ENCODE measurements around the gene SLC12A3. TPM values are rescaled to one million over a fixed set of nuclear protein-coding genes. Genes with fewer than 3 reads are reported as not detected.

The SLC12A3 gene
- total RNA-seq, 3 donors from 2014 or later (not counting 1 experiment from before 2014, with no cell fraction given): not detected

DNA sequence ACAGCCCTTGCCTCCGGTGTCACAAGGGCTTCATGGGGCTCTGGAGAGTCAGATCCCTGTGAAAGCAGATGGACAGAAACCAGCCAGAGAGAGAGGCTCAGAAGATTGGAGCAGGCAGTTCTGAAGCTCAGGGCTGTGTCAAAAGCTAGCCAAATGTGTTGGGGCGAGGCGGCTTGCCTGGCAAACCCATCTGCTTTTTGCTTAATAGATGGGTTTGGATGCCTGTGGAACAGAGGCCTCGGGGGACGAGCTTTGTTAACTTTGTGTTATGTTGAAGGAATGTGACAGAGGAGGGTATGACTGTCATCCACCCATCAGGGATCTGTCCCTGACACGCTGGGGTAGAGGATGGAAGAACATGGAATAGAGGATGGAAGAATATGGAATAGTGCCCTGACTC is 21.0 kb upstream of the SLC12A3 start:
- no peak overlapping the region for H3K27ac ChIP-seq (ENCODE audit: low read length)
- H3K9me3 ChIP-seq (ENCODE audit: control insufficient read depth, insufficient read depth, low read length): no peaks in the 10 kb centered on the region
- TF ChIP-seq, protein P1, sequence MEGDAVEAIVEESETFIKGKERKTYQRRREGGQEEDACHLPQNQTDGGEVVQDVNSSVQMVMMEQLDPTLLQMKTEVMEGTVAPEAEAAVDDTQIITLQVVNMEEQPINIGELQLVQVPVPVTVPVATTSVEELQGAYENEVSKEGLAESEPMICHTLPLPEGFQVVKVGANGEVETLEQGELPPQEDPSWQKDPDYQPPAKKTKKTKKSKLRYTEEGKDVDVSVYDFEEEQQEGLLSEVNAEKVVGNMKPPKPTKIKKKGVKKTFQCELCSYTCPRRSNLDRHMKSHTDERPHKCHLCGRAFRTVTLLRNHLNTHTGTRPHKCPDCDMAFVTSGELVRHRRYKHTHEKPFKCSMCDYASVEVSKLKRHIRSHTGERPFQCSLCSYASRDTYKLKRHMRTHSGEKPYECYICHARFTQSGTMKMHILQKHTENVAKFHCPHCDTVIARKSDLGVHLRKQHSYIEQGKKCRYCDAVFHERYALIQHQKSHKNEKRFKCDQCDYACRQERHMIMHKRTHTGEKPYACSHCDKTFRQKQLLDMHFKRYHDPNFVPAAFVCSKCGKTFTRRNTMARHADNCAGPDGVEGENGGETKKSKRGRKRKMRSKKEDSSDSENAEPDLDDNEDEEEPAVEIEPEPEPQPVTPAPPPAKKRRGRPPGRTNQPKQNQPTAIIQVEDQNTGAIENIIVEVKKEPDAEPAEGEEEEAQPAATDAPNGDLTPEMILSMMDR (IDR thresholded peaks at IDR 0.05): no peak
- WGBS (ENCODE audit: insufficient coverage): over 99% methylated on average over 6 of the region's 6 CpGs
- Mint-ChIP-seq H3K9me3 (no peaks in the 10 kb centered on the region), H3K4me3 (no peak overlapping the region), H3K4me1 (peaks cover 10 to 14% of the 10 kb centered on the region in 2 donors), H3K27ac (no peak overlapping the region), H3K27me3 (ENCODE audit: low read depth in 2 of 2) (no peaks in the 10 kb centered on the region), H3K36me3 (peaks cover 8% of the 10 kb centered on the region)
- intact Hi-C loops (cut with micrococcal nuclease): no loop called here
- ATAC-seq (no peak), DNase-seq (no peak)
- H3K4me1 ChIP-seq (ENCODE audit: control insufficient read depth, insufficient read depth, low read length): no peaks in the 10 kb centered on the region
- H3K4me3 ChIP-seq (ENCODE audit: low read length): no peak overlapping the region
- peaks cover 34% of the 10 kb centered on the region for H3K36me3 ChIP-seq (ENCODE audit: control insufficient read depth, insufficient read depth, low read length)
- H3K27me3 ChIP-seq (ENCODE audit: control insufficient read depth, insufficient read depth, low read length): no peaks in the 10 kb centered on the region

DNA sequence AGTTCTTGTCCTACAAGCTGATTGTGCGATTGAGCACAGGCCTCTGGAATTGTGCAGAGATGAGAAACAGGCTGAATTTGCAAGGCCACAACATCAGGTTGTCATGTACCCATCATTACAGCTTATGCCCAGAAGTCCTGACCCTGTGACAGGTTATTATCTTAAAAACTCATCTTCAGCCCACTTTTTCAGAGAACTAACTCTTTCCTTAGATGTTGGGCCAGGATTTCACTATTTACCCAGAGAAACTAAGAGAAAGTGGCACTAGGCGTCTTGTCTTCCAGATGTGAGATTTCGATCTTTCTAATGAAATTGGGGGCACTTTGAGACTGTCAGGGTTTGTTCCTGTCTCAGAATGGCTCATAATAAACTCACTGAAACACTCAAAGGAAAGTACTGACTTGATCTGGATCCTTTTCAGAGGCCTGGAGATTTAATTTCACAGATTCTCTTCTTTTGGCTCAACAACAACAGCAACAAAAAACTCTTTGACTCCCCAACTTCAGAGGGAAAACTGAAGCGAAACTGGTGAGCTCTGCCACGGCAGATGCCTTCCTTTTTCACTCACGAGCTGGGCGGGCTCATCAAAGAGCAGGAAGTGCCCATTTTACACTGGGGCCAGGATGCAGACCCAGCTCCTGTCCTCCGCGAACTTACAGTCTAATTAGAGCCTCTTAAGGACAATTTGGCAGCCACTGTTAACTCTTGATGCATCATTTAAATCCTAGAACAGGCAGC is 17.7 kb upstream of the SLC12A3 start:
- TF ChIP-seq, protein P1 (IDR thresholded peaks at IDR 0.05): no peak
- Histone ChIP-seq H3K4me3 (ENCODE audit: low read length) (no peak overlapping the region), H3K36me3 (ENCODE audit: control insufficient read depth, insufficient read depth, low read length) (peaks cover 19% of the 10 kb centered on the region), H3K9me3 (ENCODE audit: control insufficient read depth, insufficient read depth, low read length) (no peaks in the 10 kb centered on the region), H3K27me3 (ENCODE audit: control insufficient read depth, insufficient read depth, low read length) (no peaks in the 10 kb centered on the region), H3K27ac (ENCODE audit: low read length) (peak overlapping the region; percentile 39), H3K4me1 (ENCODE audit: control insufficient read depth, insufficient read depth, low read length) (no peaks in the 10 kb centered on the region)
- H3K4me3 Mint-ChIP-seq: no peak overlapping the region
- intact Hi-C loops (cut with micrococcal nuclease): no loop called here
- no peak for ATAC-seq
- no peaks in the 10 kb centered on the region for H3K9me3 Mint-ChIP-seq
- H3K4me1 Mint-ChIP-seq: peaks cover 10 to 14% of the 10 kb centered on the region in 2 donors
- WGBS (ENCODE audit: insufficient coverage): 57% methylated on average over 9 of the region's 9 CpGs
- H3K36me3 Mint-ChIP-seq: no peaks in the 10 kb centered on the region
- DNase-seq: peak in 1 of 2 donors; percentile 41
- H3K27me3 Mint-ChIP-seq (ENCODE audit: low read depth in 2 of 2): no peaks in the 10 kb centered on the region
- H3K27ac Mint-ChIP-seq: peak overlapping the region; percentile 6 to 11

DNA sequence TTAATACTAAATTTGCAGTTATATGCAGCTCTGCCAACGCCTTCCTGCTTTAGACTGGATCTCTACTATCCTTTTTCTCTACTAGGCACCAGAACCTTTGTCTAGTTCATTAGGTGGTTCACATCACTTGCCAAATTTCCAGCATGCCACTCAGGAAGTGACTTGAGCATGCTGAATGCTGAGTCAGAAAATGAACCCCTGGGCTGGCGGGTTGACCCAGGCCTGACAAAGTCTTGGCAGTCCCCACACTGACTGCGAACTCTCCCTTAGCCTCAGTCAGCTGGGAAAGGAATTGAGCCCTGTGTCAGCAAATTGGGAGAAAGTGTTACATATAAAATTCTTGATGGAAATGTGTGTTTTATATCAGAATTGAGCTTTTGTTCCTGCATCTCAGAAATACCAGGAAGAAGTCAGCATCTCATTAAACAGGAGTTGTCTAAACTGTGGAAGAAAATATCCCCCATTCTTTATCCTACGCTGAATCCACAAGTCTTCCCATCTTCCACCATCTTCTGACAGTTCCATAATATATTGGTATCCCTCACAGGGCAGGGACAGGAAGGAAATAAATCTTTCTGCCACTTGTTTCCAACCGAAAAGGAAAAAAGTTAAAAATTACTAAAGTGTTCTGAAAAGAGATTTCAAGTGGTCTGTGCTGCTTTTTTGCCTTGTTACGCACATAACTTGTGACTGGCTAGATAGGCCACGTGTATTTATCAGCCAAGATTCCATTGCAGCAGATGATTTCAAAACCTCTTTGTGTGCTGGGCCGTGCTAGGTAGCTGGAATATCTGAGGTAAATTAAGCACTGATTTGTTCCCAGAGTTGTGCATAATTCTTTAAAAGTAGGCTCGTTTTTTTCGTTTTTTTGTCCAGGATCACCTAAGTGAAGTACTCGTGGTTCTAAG is 16.7 kb upstream of the SLC12A3 start:
- intact Hi-C loops (cut with micrococcal nuclease): no loop called here
- Histone ChIP-seq H3K4me3 (ENCODE audit: low read length) (no peak overlapping the region), H3K36me3 (ENCODE audit: control insufficient read depth, insufficient read depth, low read length) (peaks cover 13% of the 10 kb centered on the region), H3K4me1 (ENCODE audit: control insufficient read depth, insufficient read depth, low read length) (no peaks in the 10 kb centered on the region), H3K27ac (ENCODE audit: low read length) (no peak overlapping the region), H3K9me3 (ENCODE audit: control insufficient read depth, insufficient read depth, low read length) (no peaks in the 10 kb centered on the region), H3K27me3 (ENCODE audit: control insufficient read depth, insufficient read depth, low read length) (no peaks in the 10 kb centered on the region)
- peak overlapping the region; percentile 6 to 11 for H3K27ac Mint-ChIP-seq
- WGBS (ENCODE audit: insufficient coverage): 88% methylated on average over 11 of the region's 11 CpGs
- H3K4me1 Mint-ChIP-seq: peaks cover 10 to 14% of the 10 kb centered on the region in 2 donors
- DNase-seq (no peak), ATAC-seq (no peak)
- H3K9me3 Mint-ChIP-seq: no peaks in the 10 kb centered on the region
- H3K36me3 Mint-ChIP-seq: no peaks in the 10 kb centered on the region
- no peaks in the 10 kb centered on the region for H3K27me3 Mint-ChIP-seq (ENCODE audit: low read depth in 2 of 2)
- H3K4me3 Mint-ChIP-seq: no peak overlapping the region
- TF ChIP-seq, protein P1 (IDR thresholded peaks at IDR 0.05): no peak

All from natural killer cell (primary cell).